ENCODE results near the gene MYO5A. TPM values are rescaled to one million over a fixed set of nuclear protein-coding genes. Genes with fewer than 3 reads are reported as not detected.

The MYO5A gene
- total RNA-seq, 1 experiment from 2014 or later: 29.2 TPM

- Mint-ChIP-seq H3K27me3 (ENCODE audit: low read depth) (no peaks in the 10 kb centered on the region), H3K9me3 (no peaks in the 10 kb centered on the region), H3K4me3 (no peak overlapping the region), H3K27ac (peak overlapping the region; percentile 12; the same call in 1 of the 2 replicates), H3K36me3 (no peaks in the 10 kb centered on the region; the same call in 1 of the 2 replicates), H3K4me1 (peaks cover 32% of the 10 kb centered on the region)
- ChIA-PET POLR2A (no interaction called here), CTCF (interaction anchor here (0.6 kb wide), 1 partner anchor 254 kb away, joined by 3 read pairs; no protein-coding TSS in a partner anchor)
- TF ChIP-seq ZBTB21 (CRISPR knock-in tag; IDR thresholded peaks at IDR 0.05; ENCODE audit: borderline replicate concordance) (no peak), ZNF281 (CRISPR knock-in tag; IDR thresholded peaks at IDR 0.05) (no peak)
- ATAC-seq (no peak), DNase-seq (ENCODE audit: low spot score) (no peak)
Measured at GRCh38 chr15:52511084-52511483, 17.6 kb downstream of the MYO5A start.

GRCh38 chr15:52509500-52510245, 19.0 kb downstream of the MYO5A start:
- peaks cover 32% of the 10 kb centered on the region for H3K4me1 Mint-ChIP-seq
- ATAC-seq (no peak), DNase-seq (ENCODE audit: low spot score) (no peak)
- no peaks in the 10 kb centered on the region; the same call in 1 of the 2 replicates for H3K36me3 Mint-ChIP-seq
- H3K27ac Mint-ChIP-seq: no peak overlapping the region
- CTCF ChIA-PET: interaction anchor here (1.5 kb wide), 1 partner anchor 11 kb away, joined by 3 read pairs; no protein-coding TSS in a partner anchor
- POLR2A ChIA-PET: no interaction called here
- no peak overlapping the region for H3K4me3 Mint-ChIP-seq
- no peaks in the 10 kb centered on the region for H3K9me3 Mint-ChIP-seq
- no peak for TF ChIP-seq ELF4 (CRISPR knock-in tag; IDR thresholded peaks at IDR 0.05; ENCODE audit: low read depth)
- no peak for TF ChIP-seq RORB (CRISPR knock-in tag; IDR thresholded peaks at IDR 0.05)
- no peak for TF ChIP-seq OVOL2 (CRISPR knock-in tag; IDR thresholded peaks at IDR 0.05; ENCODE audit: borderline replicate concordance)
- TF ChIP-seq CREB1 (CRISPR knock-in tag; IDR thresholded peaks at IDR 0.05): no peak
- TF ChIP-seq JUN (CRISPR knock-in tag; IDR thresholded peaks at IDR 0.05): no peak
- no peak for TF ChIP-seq GTF2I (CRISPR knock-in tag; conservative IDR thresholded peaks at IDR 0.05)
- TF ChIP-seq GRHL2 (CRISPR knock-in tag; IDR thresholded peaks at IDR 0.05; ENCODE audit: insufficient replicate concordance, severe bottlenecking): no peak
- no peak for TF ChIP-seq ERG (CRISPR knock-in tag; IDR thresholded peaks at IDR 0.05)
- no peak for TF ChIP-seq CBFB (CRISPR knock-in tag; IDR thresholded peaks at IDR 0.05; ENCODE audit: low read depth)
- no peak for TF ChIP-seq MAX (CRISPR knock-in tag; IDR thresholded peaks at IDR 0.05)
- no peaks in the 10 kb centered on the region for H3K27me3 Mint-ChIP-seq (ENCODE audit: low read depth)

- Mint-ChIP-seq H3K27ac (no peak overlapping the region), H3K27me3 (ENCODE audit: low read depth) (no peaks in the 10 kb centered on the region), H3K36me3 (no peaks in the 10 kb centered on the region), H3K4me1 (peaks cover 30% of the 10 kb centered on the region), H3K4me3 (no peak overlapping the region), H3K9me3 (no peaks in the 10 kb centered on the region)
- CTCF ChIA-PET: interaction anchor here (0.9 kb wide), 1 partner anchor 298 kb away, joined by 4 read pairs; no protein-coding TSS in a partner anchor
- POLR2A ChIA-PET: no interaction called here
- ATAC-seq (no peak), DNase-seq (ENCODE audit: low spot score) (no peak)
- TF ChIP-seq ZSCAN18 (CRISPR knock-in tag; IDR thresholded peaks at IDR 0.05) (no peak), NR3C1 (CRISPR knock-in tag; conservative IDR thresholded peaks at IDR 0.05; ENCODE audit: low read depth) (no peak), FOXJ3 (CRISPR knock-in tag; IDR thresholded peaks at IDR 0.05; ENCODE audit: borderline replicate concordance) (no peak), SOX15 (CRISPR knock-in tag; IDR thresholded peaks at IDR 0.05) (no peak), ZNF121 (CRISPR knock-in tag; IDR thresholded peaks at IDR 0.05) (no peak), TCF7 (CRISPR knock-in tag; IDR thresholded peaks at IDR 0.05; ENCODE audit: low read depth) (no peak), NR1H2 (CRISPR knock-in tag; IDR thresholded peaks at IDR 0.05) (no peak), ZNF512 (CRISPR knock-in tag; IDR thresholded peaks at IDR 0.05; ENCODE audit: borderline replicate concordance) (no peak)
Measured at GRCh38 chr15:52506549-52506948, 22.1 kb downstream of the MYO5A start.
